Neural cell (in vitro differentiated cells): Measurements from ENCODE around the gene XPO4.

Experiments used
- EZH2 ChIP-seq: fragments of 200-600, 300-800 bp; shearing (Covaris generic), sonication (generic); IDR thresholded peaks from 2 replicates; pipeline ENCODE4 v1.6.1; 2014; ENCODE audit warnings: antibody characterized with exemption, low read length, borderline replicate concordance, mild to moderate bottlenecking; ENCODE audit not compliant: insufficient read depth, poor library complexity, severe bottlenecking
- TF ChIP-seq, protein P1 (sequence below): fragments of 450-650 bp; IDR thresholded peaks from 2 replicates; pipeline ENCODE4 v1.5.1; 2014; ENCODE audit warnings: antibody characterized with exemption, mild to moderate bottlenecking, moderate library complexity; ENCODE audit not compliant: poor library complexity, severe bottlenecking
- TF ChIP-seq, protein P2 (sequence below): IDR thresholded peaks from 2 replicates; pipeline ENCODE4 v1.6.1; 2012; ENCODE audit warnings: borderline replicate concordance

- TF ChIP-seq, protein P1, sequence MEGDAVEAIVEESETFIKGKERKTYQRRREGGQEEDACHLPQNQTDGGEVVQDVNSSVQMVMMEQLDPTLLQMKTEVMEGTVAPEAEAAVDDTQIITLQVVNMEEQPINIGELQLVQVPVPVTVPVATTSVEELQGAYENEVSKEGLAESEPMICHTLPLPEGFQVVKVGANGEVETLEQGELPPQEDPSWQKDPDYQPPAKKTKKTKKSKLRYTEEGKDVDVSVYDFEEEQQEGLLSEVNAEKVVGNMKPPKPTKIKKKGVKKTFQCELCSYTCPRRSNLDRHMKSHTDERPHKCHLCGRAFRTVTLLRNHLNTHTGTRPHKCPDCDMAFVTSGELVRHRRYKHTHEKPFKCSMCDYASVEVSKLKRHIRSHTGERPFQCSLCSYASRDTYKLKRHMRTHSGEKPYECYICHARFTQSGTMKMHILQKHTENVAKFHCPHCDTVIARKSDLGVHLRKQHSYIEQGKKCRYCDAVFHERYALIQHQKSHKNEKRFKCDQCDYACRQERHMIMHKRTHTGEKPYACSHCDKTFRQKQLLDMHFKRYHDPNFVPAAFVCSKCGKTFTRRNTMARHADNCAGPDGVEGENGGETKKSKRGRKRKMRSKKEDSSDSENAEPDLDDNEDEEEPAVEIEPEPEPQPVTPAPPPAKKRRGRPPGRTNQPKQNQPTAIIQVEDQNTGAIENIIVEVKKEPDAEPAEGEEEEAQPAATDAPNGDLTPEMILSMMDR, result no peak
- TF ChIP-seq EZH2, result no peak
- TF ChIP-seq, protein P2, sequence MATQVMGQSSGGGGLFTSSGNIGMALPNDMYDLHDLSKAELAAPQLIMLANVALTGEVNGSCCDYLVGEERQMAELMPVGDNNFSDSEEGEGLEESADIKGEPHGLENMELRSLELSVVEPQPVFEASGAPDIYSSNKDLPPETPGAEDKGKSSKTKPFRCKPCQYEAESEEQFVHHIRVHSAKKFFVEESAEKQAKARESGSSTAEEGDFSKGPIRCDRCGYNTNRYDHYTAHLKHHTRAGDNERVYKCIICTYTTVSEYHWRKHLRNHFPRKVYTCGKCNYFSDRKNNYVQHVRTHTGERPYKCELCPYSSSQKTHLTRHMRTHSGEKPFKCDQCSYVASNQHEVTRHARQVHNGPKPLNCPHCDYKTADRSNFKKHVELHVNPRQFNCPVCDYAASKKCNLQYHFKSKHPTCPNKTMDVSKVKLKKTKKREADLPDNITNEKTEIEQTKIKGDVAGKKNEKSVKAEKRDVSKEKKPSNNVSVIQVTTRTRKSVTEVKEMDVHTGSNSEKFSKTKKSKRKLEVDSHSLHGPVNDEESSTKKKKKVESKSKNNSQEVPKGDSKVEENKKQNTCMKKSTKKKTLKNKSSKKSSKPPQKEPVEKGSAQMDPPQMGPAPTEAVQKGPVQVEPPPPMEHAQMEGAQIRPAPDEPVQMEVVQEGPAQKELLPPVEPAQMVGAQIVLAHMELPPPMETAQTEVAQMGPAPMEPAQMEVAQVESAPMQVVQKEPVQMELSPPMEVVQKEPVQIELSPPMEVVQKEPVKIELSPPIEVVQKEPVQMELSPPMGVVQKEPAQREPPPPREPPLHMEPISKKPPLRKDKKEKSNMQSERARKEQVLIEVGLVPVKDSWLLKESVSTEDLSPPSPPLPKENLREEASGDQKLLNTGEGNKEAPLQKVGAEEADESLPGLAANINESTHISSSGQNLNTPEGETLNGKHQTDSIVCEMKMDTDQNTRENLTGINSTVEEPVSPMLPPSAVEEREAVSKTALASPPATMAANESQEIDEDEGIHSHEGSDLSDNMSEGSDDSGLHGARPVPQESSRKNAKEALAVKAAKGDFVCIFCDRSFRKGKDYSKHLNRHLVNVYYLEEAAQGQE, result no peak
Measured at GRCh38 chr13:20728579-20729311, 173.8 kb downstream of the XPO4 start.
